Measurements from ENCODE around the gene RHOT1.

RHOT1 gene

DNA sequence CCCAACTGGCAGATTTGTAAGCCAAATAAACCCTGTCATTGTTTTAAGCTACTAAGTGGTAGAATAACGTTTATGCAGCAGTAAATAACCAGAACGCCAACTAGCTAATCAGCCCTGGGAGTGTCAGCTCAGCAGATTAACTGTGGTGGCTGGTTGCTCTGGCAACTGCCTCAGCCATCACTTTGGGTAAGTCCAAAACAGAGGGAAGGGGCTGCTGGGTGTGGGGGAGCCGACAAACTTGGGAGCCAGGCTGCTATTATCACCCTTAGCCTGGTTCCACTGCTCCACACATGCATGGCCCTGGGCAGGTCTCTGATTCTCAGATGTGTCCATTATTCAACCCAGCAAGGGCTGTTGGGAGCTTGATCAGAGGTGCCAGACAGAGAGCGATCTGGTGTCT is 22.2 kb upstream of the RHOT1 start:
- TF ChIP-seq FOXM1 (IDR thresholded peaks at IDR 0.05; ENCODE audit: borderline replicate concordance, low read depth) (no peak), TAF1 (IDR thresholded peaks at IDR 0.05; ENCODE audit: low read depth) (no peak), NFIC (IDR thresholded peaks at IDR 0.05) (no peak), EGR1 (IDR thresholded peaks at IDR 0.05) (no peak), TCF12 (IDR thresholded peaks at IDR 0.05; ENCODE audit: low read depth) (no peak), ZBTB7A (IDR thresholded peaks at IDR 0.05; ENCODE audit: low read depth) (no peak), TEAD4 (IDR thresholded peaks at IDR 0.05) (no peak), EP300 (IDR thresholded peaks at IDR 0.05; ENCODE audit: borderline replicate concordance) (no peak), CEBPB (IDR thresholded peaks at IDR 0.05) (no peak), YY1 (IDR thresholded peaks at IDR 0.05; ENCODE audit: low read depth) (no peak), CREB1 (IDR thresholded peaks at IDR 0.05; ENCODE audit: low read depth) (no peak), RAD21 (IDR thresholded peaks at IDR 0.05; ENCODE audit: low read depth) (no peak)
- TF ChIP-seq, protein P1, sequence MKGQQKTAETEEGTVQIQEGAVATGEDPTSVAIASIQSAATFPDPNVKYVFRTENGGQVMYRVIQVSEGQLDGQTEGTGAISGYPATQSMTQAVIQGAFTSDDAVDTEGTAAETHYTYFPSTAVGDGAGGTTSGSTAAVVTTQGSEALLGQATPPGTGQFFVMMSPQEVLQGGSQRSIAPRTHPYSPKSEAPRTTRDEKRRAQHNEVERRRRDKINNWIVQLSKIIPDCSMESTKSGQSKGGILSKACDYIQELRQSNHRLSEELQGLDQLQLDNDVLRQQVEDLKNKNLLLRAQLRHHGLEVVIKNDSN (IDR thresholded peaks at IDR 0.05): no peak
- TF ChIP-seq, protein P2, sequence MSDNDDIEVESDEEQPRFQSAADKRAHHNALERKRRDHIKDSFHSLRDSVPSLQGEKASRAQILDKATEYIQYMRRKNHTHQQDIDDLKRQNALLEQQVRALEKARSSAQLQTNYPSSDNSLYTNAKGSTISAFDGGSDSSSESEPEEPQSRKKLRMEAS (IDR thresholded peaks at IDR 0.05): no peak
- TF ChIP-seq, protein P3, sequence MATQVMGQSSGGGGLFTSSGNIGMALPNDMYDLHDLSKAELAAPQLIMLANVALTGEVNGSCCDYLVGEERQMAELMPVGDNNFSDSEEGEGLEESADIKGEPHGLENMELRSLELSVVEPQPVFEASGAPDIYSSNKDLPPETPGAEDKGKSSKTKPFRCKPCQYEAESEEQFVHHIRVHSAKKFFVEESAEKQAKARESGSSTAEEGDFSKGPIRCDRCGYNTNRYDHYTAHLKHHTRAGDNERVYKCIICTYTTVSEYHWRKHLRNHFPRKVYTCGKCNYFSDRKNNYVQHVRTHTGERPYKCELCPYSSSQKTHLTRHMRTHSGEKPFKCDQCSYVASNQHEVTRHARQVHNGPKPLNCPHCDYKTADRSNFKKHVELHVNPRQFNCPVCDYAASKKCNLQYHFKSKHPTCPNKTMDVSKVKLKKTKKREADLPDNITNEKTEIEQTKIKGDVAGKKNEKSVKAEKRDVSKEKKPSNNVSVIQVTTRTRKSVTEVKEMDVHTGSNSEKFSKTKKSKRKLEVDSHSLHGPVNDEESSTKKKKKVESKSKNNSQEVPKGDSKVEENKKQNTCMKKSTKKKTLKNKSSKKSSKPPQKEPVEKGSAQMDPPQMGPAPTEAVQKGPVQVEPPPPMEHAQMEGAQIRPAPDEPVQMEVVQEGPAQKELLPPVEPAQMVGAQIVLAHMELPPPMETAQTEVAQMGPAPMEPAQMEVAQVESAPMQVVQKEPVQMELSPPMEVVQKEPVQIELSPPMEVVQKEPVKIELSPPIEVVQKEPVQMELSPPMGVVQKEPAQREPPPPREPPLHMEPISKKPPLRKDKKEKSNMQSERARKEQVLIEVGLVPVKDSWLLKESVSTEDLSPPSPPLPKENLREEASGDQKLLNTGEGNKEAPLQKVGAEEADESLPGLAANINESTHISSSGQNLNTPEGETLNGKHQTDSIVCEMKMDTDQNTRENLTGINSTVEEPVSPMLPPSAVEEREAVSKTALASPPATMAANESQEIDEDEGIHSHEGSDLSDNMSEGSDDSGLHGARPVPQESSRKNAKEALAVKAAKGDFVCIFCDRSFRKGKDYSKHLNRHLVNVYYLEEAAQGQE (IDR thresholded peaks at IDR 0.05; ENCODE audit: low read depth): no peak

DNA sequence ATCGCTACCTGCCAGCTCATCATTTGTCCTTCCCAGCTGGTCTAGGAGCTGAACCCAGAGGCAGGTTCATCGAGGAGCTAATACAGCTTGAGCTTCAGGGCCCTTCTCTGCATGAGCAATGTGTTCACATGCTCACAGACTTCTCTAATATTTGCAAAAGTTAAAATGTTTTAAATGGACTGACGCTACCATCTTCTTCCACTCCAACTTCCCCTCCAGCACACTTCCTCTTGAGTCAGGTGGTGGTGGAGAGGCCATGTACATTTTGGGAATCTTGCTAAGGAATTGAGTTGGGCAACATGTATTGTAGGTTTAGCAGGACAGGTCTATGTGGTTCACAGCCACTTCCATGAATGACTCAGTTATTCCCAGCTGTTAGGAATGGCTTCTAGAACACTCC is 21.6 kb upstream of the RHOT1 start:
- TF ChIP-seq ZBTB7A (IDR thresholded peaks at IDR 0.05; ENCODE audit: low read depth): no peak
- TF ChIP-seq TCF12 (IDR thresholded peaks at IDR 0.05; ENCODE audit: low read depth): no peak
- no peak for TF ChIP-seq CREB1 (IDR thresholded peaks at IDR 0.05; ENCODE audit: low read depth)

DNA sequence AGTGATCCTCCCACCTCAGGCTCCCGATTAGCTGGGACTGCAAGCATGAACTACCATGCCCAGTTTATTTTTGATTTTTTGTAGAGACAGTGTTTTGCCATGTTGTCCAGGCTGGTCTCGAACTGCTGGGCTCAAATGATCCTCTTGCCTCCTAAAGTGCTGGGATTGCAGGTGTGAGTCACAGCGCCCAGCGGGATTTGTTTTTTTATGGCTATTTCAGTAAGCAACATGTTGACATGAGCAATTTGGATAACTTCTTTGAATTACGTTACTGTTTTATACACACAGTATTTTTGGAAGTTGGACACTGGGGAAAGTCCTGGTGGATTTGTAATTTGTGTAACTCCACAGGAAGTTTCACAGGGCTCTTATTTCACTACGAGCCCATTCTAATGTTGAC is 18.5 kb upstream of the RHOT1 start:
- TF ChIP-seq, protein P2 (IDR thresholded peaks at IDR 0.05): no peak
- no peak for TF ChIP-seq NFIC (IDR thresholded peaks at IDR 0.05)
- no peak for TF ChIP-seq CEBPB (IDR thresholded peaks at IDR 0.05)

DNA sequence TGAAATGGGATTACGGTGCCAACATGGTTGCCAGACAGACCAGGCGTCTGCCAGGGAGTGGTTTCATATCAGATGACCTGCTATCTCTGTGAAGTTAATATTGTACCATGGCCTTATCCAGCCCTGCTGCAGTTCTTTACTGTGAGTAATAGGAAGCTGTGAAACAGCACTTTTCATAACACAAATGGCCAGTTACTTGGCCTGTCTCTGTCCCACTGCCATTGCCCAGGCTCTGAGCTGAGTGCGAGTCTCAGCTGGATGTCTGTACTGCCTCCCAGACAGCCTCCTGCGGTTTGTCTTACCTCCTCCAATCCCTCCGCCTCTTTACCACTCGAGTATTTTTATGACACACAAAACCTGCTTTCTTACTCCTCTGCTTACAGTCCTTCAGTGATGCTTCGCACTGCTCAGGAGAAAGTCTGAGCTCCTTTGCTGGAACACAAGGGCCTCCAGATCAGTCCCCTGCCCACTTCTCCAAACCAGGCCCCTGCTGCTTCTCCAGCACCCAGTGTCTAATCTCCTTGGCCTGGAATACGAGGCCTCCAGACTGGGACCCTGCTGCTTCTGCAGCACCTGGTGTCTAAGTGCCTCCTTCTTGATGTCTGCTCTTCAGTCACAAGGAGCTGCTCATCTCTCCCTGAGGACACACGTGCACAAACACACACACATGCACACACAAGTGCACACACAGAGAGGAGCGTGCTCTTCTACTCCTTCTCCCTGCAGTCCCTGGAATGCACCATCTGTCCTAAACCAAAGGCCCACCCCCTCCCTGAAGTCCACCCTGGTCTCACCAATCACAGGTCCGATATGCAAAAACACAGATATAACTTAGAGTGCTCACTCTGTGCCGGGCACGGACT is 17.1 kb upstream of the RHOT1 start:
- no peak for TF ChIP-seq NFIC (IDR thresholded peaks at IDR 0.05)
- TF ChIP-seq, protein P2 (IDR thresholded peaks at IDR 0.05): no peak
- TF ChIP-seq EGR1 (IDR thresholded peaks at IDR 0.05): no peak
- no peak for TF ChIP-seq YY1 (IDR thresholded peaks at IDR 0.05; ENCODE audit: low read depth)
- TF ChIP-seq RAD21 (IDR thresholded peaks at IDR 0.05; ENCODE audit: low read depth): no peak
- TF ChIP-seq EP300 (IDR thresholded peaks at IDR 0.05; ENCODE audit: borderline replicate concordance): no peak
- TF ChIP-seq CEBPB (IDR thresholded peaks at IDR 0.05): no peak
- TF ChIP-seq CREB1 (IDR thresholded peaks at IDR 0.05; ENCODE audit: low read depth): no peak

DNA sequence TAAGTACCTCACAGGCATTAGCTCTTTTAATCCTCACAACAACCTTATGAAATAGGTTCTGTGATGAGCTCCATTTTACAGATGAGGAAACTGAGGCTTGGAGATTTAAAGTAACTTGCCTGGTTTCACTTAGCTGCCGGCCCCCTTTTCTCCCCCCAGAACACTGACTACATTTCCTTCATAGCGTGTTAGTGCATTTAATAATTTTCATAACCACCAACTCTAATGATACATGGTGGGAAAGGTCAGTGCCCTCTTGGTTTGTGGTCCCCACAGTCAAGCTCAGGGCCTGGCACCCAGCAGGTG is 16.5 kb upstream of the RHOT1 start:
- TF ChIP-seq EGR1 (IDR thresholded peaks at IDR 0.05) (no peak), CREB1 (IDR thresholded peaks at IDR 0.05; ENCODE audit: low read depth) (no peak), TCF12 (IDR thresholded peaks at IDR 0.05; ENCODE audit: low read depth) (no peak), RAD21 (IDR thresholded peaks at IDR 0.05; ENCODE audit: low read depth) (no peak), YY1 (IDR thresholded peaks at IDR 0.05; ENCODE audit: low read depth) (no peak), FOXM1 (IDR thresholded peaks at IDR 0.05; ENCODE audit: borderline replicate concordance, low read depth) (no peak), EP300 (IDR thresholded peaks at IDR 0.05; ENCODE audit: borderline replicate concordance) (no peak), TAF1 (IDR thresholded peaks at IDR 0.05; ENCODE audit: low read depth) (no peak), TEAD4 (IDR thresholded peaks at IDR 0.05) (no peak), NFIC (IDR thresholded peaks at IDR 0.05) (no peak), ZBTB7A (IDR thresholded peaks at IDR 0.05; ENCODE audit: low read depth) (no peak), CEBPB (IDR thresholded peaks at IDR 0.05) (no peak)
- TF ChIP-seq, protein P1 (IDR thresholded peaks at IDR 0.05): no peak
- TF ChIP-seq, protein P3 (IDR thresholded peaks at IDR 0.05; ENCODE audit: low read depth): no peak

DNA sequence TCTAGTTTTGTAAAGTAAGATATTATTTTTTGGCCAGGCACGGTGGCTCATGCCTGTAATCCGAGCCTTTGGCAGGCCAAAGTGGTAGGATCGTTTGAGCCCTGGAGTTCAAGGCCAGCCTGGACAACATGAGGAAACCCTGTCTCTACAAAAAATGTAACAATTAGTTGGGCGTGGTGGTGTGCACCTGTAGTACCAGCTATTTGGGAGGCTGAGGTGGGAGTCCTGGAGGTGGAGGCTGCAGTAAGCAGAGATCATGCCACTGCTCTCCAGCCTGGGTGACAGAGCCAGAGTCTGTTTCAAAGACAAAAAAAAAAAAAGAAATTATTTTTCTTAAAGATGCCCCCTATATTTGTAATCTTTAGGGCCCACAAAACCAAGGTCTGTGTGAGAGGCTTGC is 16.0 kb upstream of the RHOT1 start:
- TF ChIP-seq RAD21 (IDR thresholded peaks at IDR 0.05; ENCODE audit: low read depth) (no peak), ZBTB7A (IDR thresholded peaks at IDR 0.05; ENCODE audit: low read depth) (no peak), CREB1 (IDR thresholded peaks at IDR 0.05; ENCODE audit: low read depth) (no peak), YY1 (IDR thresholded peaks at IDR 0.05; ENCODE audit: low read depth) (no peak)
- TF ChIP-seq, protein P2 (IDR thresholded peaks at IDR 0.05): no peak

All from Ishikawa (cell line).